Left ventricle myocardium inferior (tissue), 1 donor: ENCODE measurements around the gene SRSF2. TPM values are rescaled to one million over a fixed set of nuclear protein-coding genes. Genes with fewer than 3 reads are reported as not detected.
"Not testable (repeated sequence)": the region's sequence is repeated elsewhere in the genome, so short reads cannot be mapped to it uniquely, and the experiment has no call there.

Source experiments
- DNase-seq: peaks from one replicate; pipeline ENCODE4 v3.0.0-alpha.2; 2020
- H3K27ac ChIP-seq: fragments of 200-600 bp; replicated peaks from 2 replicates; pipeline ENCODE4 v1.8.0; 2021
- H3K27me3 ChIP-seq: fragments of 200-600 bp; 2 replicates; pipeline ENCODE4 v1.8.0; 2021; ENCODE audit warnings: low read depth
- H3K36me3 ChIP-seq: fragments of 200-600 bp; 2 replicates; pipeline ENCODE4 v1.8.0; 2021
- H3K4me1 ChIP-seq: fragments of 200-600 bp; 2 replicates; pipeline ENCODE4 v1.8.0; 2021
- H3K4me3 ChIP-seq: fragments of 200-600 bp; 2 replicates; pipeline ENCODE4 v1.8.0; 2021; ENCODE audit warnings: mild to moderate bottlenecking, moderate library complexity
- H3K9me3 ChIP-seq: fragments of 200-600 bp; replicated peaks from 2 replicates; pipeline ENCODE4 v1.8.0; 2021
- intact Hi-C: fragments of 100-400 bp; cut with micrococcal nuclease; formaldehyde crosslinking; loops from one replicate; pipeline ENCODE4 v1.11.0; 2022
- total RNA-seq: library from RNA; stranded (reverse); fragmentation: NEBNext Ultra II Directional; extraction: Animal tissue kit (Norgen Biotek cat#: 25700); gene quantifications from one replicate; pipeline ENCODE4 v1.2.1, GENCODE V29; 2021
- TF ChIP-seq, protein P1 (sequence below): fragments of 200-600 bp; IDR thresholded peaks from 2 replicates; pipeline ENCODE4 v1.8.0; 2021; ENCODE audit warnings: antibody characterized with exemption, mild to moderate bottlenecking, borderline replicate concordance
- donor health status: DM: no; HTN: yes; CAD: no; lungs with severe emphysema.

SRSF2 gene
- total RNA-seq, 1 donor from 2014 or later = 78.5 TPM

- DNase-seq = no peak
- Histone ChIP-seq H3K36me3 (peaks cover 63% of the 10 kb centered on the region), H3K27ac (peak overlapping the region; percentile 100), H3K27me3 (no peaks in the 10 kb centered on the region), H3K9me3 (no peaks in the 10 kb centered on the region), H3K4me3 (peak overlapping the region; percentile 96), H3K4me1 (peaks cover 82% of the 10 kb centered on the region)
- TF ChIP-seq, protein P1, sequence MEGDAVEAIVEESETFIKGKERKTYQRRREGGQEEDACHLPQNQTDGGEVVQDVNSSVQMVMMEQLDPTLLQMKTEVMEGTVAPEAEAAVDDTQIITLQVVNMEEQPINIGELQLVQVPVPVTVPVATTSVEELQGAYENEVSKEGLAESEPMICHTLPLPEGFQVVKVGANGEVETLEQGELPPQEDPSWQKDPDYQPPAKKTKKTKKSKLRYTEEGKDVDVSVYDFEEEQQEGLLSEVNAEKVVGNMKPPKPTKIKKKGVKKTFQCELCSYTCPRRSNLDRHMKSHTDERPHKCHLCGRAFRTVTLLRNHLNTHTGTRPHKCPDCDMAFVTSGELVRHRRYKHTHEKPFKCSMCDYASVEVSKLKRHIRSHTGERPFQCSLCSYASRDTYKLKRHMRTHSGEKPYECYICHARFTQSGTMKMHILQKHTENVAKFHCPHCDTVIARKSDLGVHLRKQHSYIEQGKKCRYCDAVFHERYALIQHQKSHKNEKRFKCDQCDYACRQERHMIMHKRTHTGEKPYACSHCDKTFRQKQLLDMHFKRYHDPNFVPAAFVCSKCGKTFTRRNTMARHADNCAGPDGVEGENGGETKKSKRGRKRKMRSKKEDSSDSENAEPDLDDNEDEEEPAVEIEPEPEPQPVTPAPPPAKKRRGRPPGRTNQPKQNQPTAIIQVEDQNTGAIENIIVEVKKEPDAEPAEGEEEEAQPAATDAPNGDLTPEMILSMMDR = no peak
- intact Hi-C loops = no loop called here
Measured at GRCh38 chr17:76732734-76733617, 4.2 kb downstream of the SRSF2 start.

DNA sequence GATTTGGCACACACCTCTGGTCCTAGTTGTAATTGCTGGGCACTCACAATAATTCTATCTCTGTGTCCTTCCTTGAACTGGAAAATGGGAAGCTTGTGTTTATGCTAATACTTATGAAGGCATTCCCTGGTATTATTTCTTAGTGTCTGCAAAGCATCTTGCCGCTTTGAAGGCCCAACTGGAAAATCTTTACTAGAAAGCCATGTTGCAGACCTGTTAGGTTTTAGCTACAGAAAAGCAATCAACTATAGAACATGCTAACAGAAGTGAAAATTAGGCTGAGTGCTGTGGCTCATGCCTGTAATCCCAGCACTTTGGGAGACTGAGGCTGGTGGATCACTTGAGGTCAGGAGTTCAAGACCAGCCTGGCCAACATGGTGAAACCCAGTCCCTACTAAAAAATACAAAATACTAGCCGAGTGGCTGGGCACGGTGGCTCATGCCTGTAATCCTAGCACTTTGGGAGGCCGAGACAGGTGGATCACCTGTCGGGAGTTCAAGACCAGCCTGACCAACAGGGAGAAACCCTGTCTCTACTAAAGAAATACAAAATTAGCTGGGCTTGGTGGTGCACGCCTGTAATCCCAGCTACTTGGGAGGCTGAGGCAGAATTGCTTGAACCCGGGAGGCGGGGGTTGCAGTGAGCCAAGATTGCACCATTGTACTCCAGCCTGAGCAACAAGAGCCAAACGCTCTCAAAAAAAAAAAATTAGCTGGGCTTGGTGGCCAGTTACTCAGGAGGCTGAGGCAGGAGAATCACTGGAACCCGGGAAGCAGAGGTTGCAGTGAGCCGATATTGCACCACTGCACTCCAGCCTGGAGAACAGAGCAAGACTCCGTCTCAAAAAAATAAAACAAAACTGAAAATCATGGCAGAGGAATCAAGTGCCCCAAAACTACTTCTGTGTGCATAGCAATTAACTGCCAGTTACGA, 5.1 kb downstream of the SRSF2 start:
- peak overlapping the region; percentile 3 for H3K27ac ChIP-seq
- H3K27me3 ChIP-seq, DNase-seq, H3K4me3 ChIP-seq, H3K9me3 ChIP-seq, intact Hi-C loops: not testable (repeated sequence)
- H3K4me1 ChIP-seq = peaks cover 90% of the 10 kb centered on the region
- H3K36me3 ChIP-seq = peaks cover 63% of the 10 kb centered on the region

GRCh38 chr17:76727745-76728456, 9.2 kb downstream of the SRSF2 start:
- Histone ChIP-seq H3K36me3 (peaks cover 56% of the 10 kb centered on the region), H3K27ac (peak overlapping the region; percentile 98), H3K4me1 (peaks cover 86% of the 10 kb centered on the region), H3K27me3 (no peaks in the 10 kb centered on the region), H3K4me3 (peak overlapping the region; percentile 94), H3K9me3 (no peaks in the 10 kb centered on the region)
- TF ChIP-seq, protein P1 = no peak
- DNase-seq = no peak
- intact Hi-C loops = loop anchor here (10.0 kb wide), 1 partner anchor 53 kb away; no protein-coding TSS in a partner anchor

DNA sequence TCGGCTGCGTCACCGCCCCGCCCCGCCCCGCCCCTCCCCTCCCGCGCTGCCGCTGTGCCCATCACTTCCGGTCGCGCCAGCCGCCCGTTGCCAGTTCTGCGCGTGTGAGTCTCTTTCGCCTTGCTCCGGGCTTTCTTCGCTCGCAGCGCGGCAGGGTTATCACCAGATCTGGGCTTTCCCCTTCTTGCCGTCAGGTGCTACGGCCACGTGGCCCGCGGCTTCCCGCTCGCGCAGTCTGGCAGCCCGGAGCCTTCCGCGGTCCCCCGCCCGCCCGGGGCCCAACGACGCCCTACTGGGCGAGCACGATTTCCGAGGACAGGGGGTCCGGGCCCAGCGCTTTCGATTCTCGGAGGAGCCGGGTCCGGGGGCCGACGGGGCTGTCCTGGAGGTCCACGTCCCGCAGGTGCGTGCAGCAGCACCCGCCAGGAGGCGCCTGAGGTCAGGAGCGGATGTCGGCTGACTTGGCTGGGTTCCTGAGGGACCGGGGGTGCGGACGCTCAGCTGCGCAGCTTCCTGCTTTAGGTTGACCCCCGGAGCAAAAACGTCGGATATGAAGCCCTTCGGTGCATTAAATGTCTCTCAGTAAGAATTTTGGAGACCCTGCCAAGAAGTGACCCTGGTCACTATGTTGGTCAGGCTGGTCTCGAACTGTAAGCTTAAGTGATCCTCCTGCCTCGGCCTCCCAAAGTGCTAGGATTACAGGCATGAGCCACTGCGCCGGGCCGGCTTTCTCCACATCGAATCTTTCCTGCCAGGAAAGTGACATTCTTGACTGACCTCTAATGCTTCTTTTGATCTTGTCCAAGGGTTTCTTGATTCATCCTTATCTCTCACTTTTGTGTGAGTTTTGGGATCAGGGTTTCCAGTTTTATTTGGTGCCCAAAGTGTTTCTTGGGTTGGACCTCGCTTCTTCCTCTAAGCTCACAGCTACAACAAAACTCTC, 10.1 kb downstream of the SRSF2 start, which contains the start of gene METTL23:
TSS of gene METTL23 (plus strand) at position 64 of the 943 bp plus-strand sequence. CDS start 2,872 bp downstream, outside the sequence.
- TF ChIP-seq, protein P1 = peak; percentile 76
- Histone ChIP-seq H3K27me3 (no peaks in the 10 kb centered on the region), H3K36me3 (peaks cover 54% of the 10 kb centered on the region), H3K9me3 (no peaks in the 10 kb centered on the region), H3K4me1 (peaks cover 86% of the 10 kb centered on the region), H3K27ac (peak within 1 kb of the TSS; percentile 98), H3K4me3 (peak within 1 kb of the TSS; percentile 94)
- intact Hi-C loops = loop anchor here (10.0 kb wide), 1 partner anchor 52 kb away; no protein-coding TSS in a partner anchor
- peak; percentile 87 for DNase-seq

GRCh38 chr17:76726231-76726775, 10.8 kb downstream of the SRSF2 start, which contains the start of gene JMJD6:
TSS of gene JMJD6 (minus strand) at chr17:76726606. CDS start at chr17:76726475, 131 bp downstream.
- Histone ChIP-seq H3K36me3 (peaks cover 54% of the 10 kb centered on the region), H3K4me3 (peak within 1 kb of the TSS; percentile 94), H3K27me3 (no peaks in the 10 kb centered on the region), H3K4me1 (peaks cover 86% of the 10 kb centered on the region), H3K27ac (peak within 1 kb of the TSS; percentile 98), H3K9me3 (no peaks in the 10 kb centered on the region)
- DNase-seq = peak; percentile 96
- intact Hi-C loops = loop anchor here (10.0 kb wide), 1 partner anchor 52 kb away; no protein-coding TSS in a partner anchor
- TF ChIP-seq, protein P1 = no peak
